Activated CD8-positive, alpha-beta T cell treated with anti-CD3 and anti-CD28 coated beads for 36 hours (primary cell): ENCODE data around the gene SLC4A3. TPM values are rescaled to one million over a fixed set of nuclear protein-coding genes. Genes with fewer than 3 reads are reported as not detected.
A peak's percentile ranks its signal among the peaks of the same experiment; 100 is the strongest.

ENCODE experiments used
- ATAC-seq: fragments of 200-7000 bp; cut with Tn5 transposase; one replicate; pipeline ENCODE4 v1.10.0; 2021; ENCODE audit warnings: mild to moderate bottlenecking, moderate library complexity
- CTCF ChIA-PET: fragments of 350-600 bp; sonication (Branson Sonifier 250); formaldehyde crosslinking; loops from one replicate; lab custom pipeline; 2021; ENCODE audit warnings: antibody characterized with exemption; lab: Charles Lee
- POLR2A ChIA-PET: fragments of 350-600 bp; sonication (Branson Sonifier 250); formaldehyde crosslinking; loops from one replicate; lab custom pipeline; 2021; ENCODE audit warnings: antibody characterized with exemption; lab: Charles Lee
- DNase-seq: peaks from one replicate; pipeline ENCODE4 v3.0.0-alpha.2; 2020
- H3K27ac Mint-ChIP-seq: one replicate; pipeline ENCODE4 v1.8.0; 2021; ENCODE audit warnings: mild to moderate bottlenecking, mixed read lengths
- H3K27me3 Mint-ChIP-seq: one replicate; pipeline ENCODE4 v1.8.0; 2021; ENCODE audit warnings: mixed read lengths
- H3K36me3 Mint-ChIP-seq: one replicate; pipeline ENCODE4 v1.8.0; 2021; ENCODE audit warnings: low read depth, mixed read lengths
- H3K4me1 Mint-ChIP-seq: one replicate; pipeline ENCODE4 v1.8.0; 2021; ENCODE audit warnings: low read depth, mixed read lengths
- H3K4me3 Mint-ChIP-seq: one replicate; pipeline ENCODE4 v1.8.0; 2021; ENCODE audit warnings: mild to moderate bottlenecking, moderate library complexity, mixed read lengths
- H3K9me3 Mint-ChIP-seq: one replicate; pipeline ENCODE4 v1.8.0; 2021; ENCODE audit warnings: mixed read lengths
- CTCF ChIP-seq: fragments of 200-600 bp; IDR thresholded peaks from one replicate; pipeline ENCODE4 v1.8.0; 2022; ENCODE audit warnings: antibody characterized with exemption, mild to moderate bottlenecking
- intact Hi-C: fragments of 100-400 bp; cut with micrococcal nuclease; formaldehyde crosslinking; loops from one replicate; pipeline ENCODE4 v1.10.0; 2022
- total RNA-seq, 2 experiments: library from RNA; stranded (reverse); gene quantifications; one replicate each; pipeline ENCODE4 v1.2.3, GENCODE V29; 2021

The SLC4A3 gene
- total RNA-seq, 2 experiments from 2014 or later: not detected

GRCh38 chr2:219612577-219613286 is 14.7 kb upstream of the SLC4A3 start:
- POLR2A ChIA-PET: no interaction called here
- ATAC-seq: peak; percentile 53
- no peak for TF ChIP-seq CTCF

GRCh38 chr2:219613461-219614070 is 13.9 kb upstream of the SLC4A3 start:
- no peaks in the 10 kb centered on the region for H3K9me3 Mint-ChIP-seq
- peaks cover 16% of the 10 kb centered on the region for H3K36me3 Mint-ChIP-seq
- ChIA-PET CTCF (interaction anchor here (1.3 to 2.5 kb wide), 2 partner anchors 29 to 53 kb away, joined by 4 to 6 read pairs; no protein-coding TSS in a partner anchor), POLR2A (no interaction called here)
- DNase-seq: no peak
- intact Hi-C loops: no loop called here
- TF ChIP-seq CTCF: no peak
- no peak overlapping the region for H3K4me3 Mint-ChIP-seq
- peaks cover 15% of the 10 kb centered on the region for H3K4me1 Mint-ChIP-seq
- ATAC-seq: no peak
- no peak overlapping the region for H3K27ac Mint-ChIP-seq
- H3K27me3 Mint-ChIP-seq: no peaks in the 10 kb centered on the region

More at GRCh38 chr2:219612577-219613286, 14.7 kb upstream of the SLC4A3 start:
- Mint-ChIP-seq H3K9me3 (no peaks in the 10 kb centered on the region), H3K4me1 (peaks cover 15% of the 10 kb centered on the region), H3K27ac (peak overlapping the region; percentile 25), H3K27me3 (no peaks in the 10 kb centered on the region), H3K4me3 (no peak overlapping the region), H3K36me3 (peaks cover 16% of the 10 kb centered on the region)
- intact Hi-C loops: no loop called here
- peak; percentile 37 for DNase-seq
- CTCF ChIA-PET: interaction anchor here (1.2 kb wide), 1 partner anchor 53 kb away, joined by 3 read pairs; no protein-coding TSS in a partner anchor

GRCh38 chr2:219614076-219614860 is 13.2 kb upstream of the SLC4A3 start:
- H3K4me3 Mint-ChIP-seq: no peak overlapping the region
- ATAC-seq: no peak
- H3K36me3 Mint-ChIP-seq: peaks cover 16% of the 10 kb centered on the region
- no peaks in the 10 kb centered on the region for H3K9me3 Mint-ChIP-seq
- no peak for TF ChIP-seq CTCF
- DNase-seq: no peak
- ChIA-PET POLR2A (no interaction called here), CTCF (interaction anchor here (1.3 to 2.5 kb wide), 2 partner anchors 28 to 54 kb away, joined by 4 to 6 read pairs; no protein-coding TSS in a partner anchor)
- H3K4me1 Mint-ChIP-seq: peaks cover 15% of the 10 kb centered on the region
- intact Hi-C loops: no loop called here
- H3K27ac Mint-ChIP-seq: no peak overlapping the region
- H3K27me3 Mint-ChIP-seq: no peaks in the 10 kb centered on the region

GRCh38 chr2:219615036-219615435 is 12.4 kb upstream of the SLC4A3 start:
- H3K36me3 Mint-ChIP-seq: peaks cover 14% of the 10 kb centered on the region
- no peaks in the 10 kb centered on the region for H3K9me3 Mint-ChIP-seq
- H3K4me1 Mint-ChIP-seq: peaks cover 15% of the 10 kb centered on the region
- H3K27ac Mint-ChIP-seq: no peak overlapping the region
- no peaks in the 10 kb centered on the region for H3K27me3 Mint-ChIP-seq
- no peak for ATAC-seq
- CTCF ChIA-PET: interaction anchor here (2.5 kb wide), 1 partner anchor 28 kb away, joined by 6 read pairs; no protein-coding TSS in a partner anchor
- intact Hi-C loops: no loop called here
- no peak for DNase-seq
- no peak overlapping the region for H3K4me3 Mint-ChIP-seq
- TF ChIP-seq CTCF: no peak
- POLR2A ChIA-PET: no interaction called here
